Fibroblast of villous mesenchyme (primary cell): ENCODE results near the gene USP35. TPM values are rescaled to one million over a fixed set of nuclear protein-coding genes. Genes with fewer than 3 reads are reported as not detected.

Source experiments
- DNase-seq: peaks from one replicate; pipeline ENCODE4 v3.0.0-alpha.2; 2010; ENCODE audit warnings: low read depth
- H3K4me3 ChIP-seq: 2 replicates; pipeline ENCODE4 v1.5.1; 2011; ENCODE audit warnings: low read depth, mild to moderate bottlenecking, low read length
- total RNA-seq: library from RNA; depleted of rRNA; stranded (reverse); fragments of >200 nt; gene quantifications from 2 replicates; pipeline ENCODE4 v1.2.3, GENCODE V29; 2012
- TF ChIP-seq, protein P1 (sequence below): IDR thresholded peaks from 2 replicates; pipeline ENCODE4 v1.5.1; 2012; ENCODE audit warnings: low read depth, mild to moderate bottlenecking, low read length; ENCODE audit not compliant: insufficient read depth

USP35 gene
- total RNA-seq, 1 donor, result 10.8 TPM

DNA sequence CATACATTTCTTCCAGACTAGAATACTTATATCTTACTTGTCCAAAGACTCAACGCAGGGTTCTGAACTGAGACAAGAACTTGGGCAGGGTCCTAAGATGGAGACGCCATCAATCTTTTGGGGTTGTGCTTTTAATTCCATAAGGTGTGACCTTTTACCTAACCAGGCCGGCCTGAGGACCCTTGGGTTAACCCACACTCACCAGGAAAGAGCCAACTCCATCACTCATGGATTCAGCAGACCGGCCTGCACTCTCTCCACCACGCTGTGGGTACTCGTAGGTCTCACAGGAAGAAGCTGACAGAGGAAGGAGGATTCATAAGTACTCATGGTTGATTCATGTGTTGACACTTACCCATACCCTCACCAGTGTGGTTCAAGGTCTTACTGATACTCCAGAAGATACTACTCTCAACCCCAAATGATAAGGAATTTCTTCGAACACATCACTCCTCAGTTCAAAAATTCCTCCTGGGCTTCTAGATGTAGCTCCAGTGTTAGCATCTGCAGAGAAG, 36.2 kb downstream of the USP35 start:
- TF ChIP-seq, protein P1, sequence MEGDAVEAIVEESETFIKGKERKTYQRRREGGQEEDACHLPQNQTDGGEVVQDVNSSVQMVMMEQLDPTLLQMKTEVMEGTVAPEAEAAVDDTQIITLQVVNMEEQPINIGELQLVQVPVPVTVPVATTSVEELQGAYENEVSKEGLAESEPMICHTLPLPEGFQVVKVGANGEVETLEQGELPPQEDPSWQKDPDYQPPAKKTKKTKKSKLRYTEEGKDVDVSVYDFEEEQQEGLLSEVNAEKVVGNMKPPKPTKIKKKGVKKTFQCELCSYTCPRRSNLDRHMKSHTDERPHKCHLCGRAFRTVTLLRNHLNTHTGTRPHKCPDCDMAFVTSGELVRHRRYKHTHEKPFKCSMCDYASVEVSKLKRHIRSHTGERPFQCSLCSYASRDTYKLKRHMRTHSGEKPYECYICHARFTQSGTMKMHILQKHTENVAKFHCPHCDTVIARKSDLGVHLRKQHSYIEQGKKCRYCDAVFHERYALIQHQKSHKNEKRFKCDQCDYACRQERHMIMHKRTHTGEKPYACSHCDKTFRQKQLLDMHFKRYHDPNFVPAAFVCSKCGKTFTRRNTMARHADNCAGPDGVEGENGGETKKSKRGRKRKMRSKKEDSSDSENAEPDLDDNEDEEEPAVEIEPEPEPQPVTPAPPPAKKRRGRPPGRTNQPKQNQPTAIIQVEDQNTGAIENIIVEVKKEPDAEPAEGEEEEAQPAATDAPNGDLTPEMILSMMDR, result no peak

DNA sequence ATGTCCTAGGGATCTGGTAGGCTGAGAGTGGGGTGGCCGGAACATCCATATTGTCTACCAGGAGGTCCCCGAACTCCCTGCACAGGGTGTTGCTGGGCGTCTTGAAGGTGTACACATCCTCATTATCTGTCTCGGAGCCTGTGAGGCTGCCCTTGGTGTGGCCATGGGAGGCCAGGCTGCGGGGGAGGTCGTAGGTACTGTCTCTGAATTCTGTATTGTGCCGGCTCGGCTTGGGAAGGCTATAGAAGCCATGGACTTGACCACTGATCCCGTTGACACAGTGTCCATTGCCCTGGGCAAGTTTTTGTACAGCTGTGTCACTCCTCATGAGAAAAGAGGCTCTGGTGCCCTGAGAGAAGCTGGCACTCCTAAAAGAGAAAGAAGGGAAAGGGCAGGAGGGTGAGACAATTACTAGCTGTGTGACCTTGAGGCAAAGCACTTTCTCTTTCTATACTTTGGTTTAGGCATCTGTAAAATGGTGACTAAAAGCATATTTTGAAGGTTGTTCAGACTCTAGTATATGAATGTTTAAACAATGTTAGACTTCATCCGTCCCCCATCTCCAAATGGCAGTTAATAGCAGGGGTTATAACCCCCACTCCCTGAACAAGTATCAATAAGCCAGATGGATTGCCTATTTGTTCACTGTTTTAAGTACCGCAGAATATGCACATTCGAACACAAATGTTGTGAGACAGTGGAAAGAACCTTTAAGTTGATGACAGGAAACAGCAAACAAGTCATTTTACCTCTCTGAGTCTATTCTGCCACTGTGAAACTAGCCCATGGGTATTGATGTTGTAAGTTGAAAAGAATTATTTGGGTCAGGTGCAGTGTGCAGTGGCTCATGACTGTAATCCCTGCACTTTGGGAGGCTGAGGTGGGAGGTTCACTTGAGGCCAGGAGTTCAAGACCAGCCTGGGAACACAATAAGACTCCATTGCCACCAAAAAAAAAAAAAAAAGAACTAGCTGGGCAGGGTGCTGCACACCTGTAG, 38.3 kb downstream of the USP35 start:
- H3K4me3 ChIP-seq, result no peak overlapping the region
- DNase-seq, result no peak
- TF ChIP-seq, protein P1, result no peak

More for the DNA sequence above, 36.2 kb downstream of the USP35 start:
- DNase-seq, result no peak
- H3K4me3 ChIP-seq, result no peak overlapping the region

DNA sequence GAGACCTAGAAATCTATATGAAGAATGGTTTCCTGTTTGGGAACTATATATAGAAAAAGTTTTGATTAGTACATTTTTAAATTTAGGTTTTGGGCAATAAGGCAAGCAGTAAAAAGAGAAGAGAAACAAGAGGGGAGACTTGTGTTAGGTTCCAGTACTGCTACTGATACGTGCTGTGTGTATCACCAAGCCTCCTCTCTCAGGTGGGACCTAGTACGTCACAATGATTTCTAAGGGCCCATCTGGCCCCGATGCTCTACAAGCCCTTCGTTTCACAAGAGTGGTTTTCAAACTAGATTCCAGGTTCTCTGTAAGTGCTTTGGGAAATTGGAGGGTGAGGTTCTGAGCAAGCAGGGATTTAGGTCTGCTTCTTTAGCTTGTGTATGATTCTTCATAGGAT, 39.2 kb downstream of the USP35 start:
- no peak for DNase-seq
- no peak overlapping the region for H3K4me3 ChIP-seq
- TF ChIP-seq, protein P1, result no peak

DNA sequence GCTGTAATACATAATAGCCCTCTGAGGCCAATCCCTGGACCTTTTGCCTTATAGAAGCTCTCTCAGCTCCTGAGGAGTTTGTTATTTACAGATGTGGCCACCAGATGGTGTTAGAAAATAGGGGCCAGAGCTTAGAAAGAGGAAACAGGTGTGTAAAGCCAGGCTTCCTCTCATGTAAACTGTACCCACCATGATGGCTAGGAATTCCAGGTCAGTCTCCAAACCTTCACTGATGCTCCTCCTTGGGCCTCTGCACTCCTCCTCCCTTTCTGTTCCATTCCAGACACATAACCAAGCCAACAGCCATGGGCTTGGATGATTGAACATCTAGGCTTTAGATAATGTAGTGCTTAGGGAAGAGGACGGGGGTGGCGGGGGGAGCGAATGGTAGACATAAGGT, 39.7 kb downstream of the USP35 start:
- no peak overlapping the region for H3K4me3 ChIP-seq
- peak; percentile 70 for DNase-seq
- TF ChIP-seq, protein P1, result peak; percentile 61

DNA sequence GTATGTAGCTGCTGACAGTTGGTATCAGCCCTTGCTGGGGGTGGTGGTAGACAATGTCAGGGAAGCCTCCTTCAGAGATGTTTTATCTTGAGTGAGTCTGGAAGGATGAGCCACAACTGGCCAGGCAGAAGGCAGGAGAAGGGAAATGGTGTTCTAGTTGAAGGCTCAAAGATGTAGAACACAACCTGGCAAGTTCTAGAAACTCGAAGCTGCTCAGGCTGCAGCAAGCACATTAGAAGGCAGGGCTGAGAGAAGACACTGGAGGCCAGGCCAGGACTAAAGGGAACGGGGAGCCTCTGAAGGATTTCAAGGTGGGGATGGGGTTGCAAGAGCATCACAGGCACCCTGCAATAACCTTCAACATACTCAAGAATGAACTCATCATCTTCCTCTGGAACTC, 40.4 kb downstream of the USP35 start:
- no peak overlapping the region for H3K4me3 ChIP-seq
- DNase-seq, result no peak
- TF ChIP-seq, protein P1, result no peak

DNA sequence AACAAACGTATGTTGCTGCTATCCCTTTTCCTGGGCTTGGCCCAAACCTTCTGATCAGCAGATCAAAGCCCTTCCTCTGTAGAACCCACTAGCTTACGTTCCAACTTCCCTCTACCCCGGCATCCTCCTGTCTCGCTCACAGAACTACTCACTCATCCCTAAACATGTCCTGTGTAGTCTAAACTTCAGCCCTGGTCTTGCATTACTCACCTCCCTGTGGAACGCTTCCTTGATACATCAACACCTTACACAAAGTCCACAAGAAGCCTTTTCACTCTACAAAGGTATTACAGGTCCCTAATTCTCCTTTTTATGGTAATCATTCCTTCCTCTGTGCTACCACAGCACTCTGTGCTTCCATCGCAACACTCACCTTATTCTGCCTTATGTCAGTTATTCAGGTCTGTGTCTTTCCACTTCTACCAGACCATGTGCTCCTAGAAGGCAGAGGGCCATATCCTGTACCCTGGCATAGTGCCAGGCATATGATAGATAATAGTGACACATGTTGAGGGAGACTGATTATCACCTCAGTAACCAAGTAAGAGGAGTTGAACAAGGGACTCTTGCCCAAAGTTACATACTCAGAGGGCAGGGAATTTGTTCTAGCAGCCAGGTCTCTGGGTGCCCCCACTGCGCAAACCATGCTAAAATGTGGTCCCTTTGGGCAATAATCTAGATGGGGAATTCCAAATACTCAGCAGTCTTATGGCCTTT, 41.6 kb downstream of the USP35 start:
- TF ChIP-seq, protein P1, result no peak
- no peak overlapping the region for H3K4me3 ChIP-seq
- DNase-seq, result no peak
